Ishikawa (cell line): ENCODE results near the gene CELSR1.

Experiments
- MAX ChIP-seq: IDR thresholded peaks from 2 replicates; pipeline ENCODE4 v1.6.1; 2012
- TCF12 ChIP-seq: IDR thresholded peaks from 2 replicates; pipeline ENCODE4 v1.6.1; 2012; ENCODE audit warnings: low read depth

GRCh38 chr22:46315976-46316375 is 221.4 kb downstream of the CELSR1 start:
- TF ChIP-seq TCF12, result no peak
- TF ChIP-seq MAX, result no peak
